Activated CD4-positive, alpha-beta T cell treated with anti-CD3 and anti-CD28 coated beads, Interleukin-2, amount 10 ng/mL, durations not matched to agents 7 days and 5 days (primary cell): Measurements from ENCODE around the gene DEFB127. TPM values are rescaled to one million over a fixed set of nuclear protein-coding genes. Genes with fewer than 3 reads are reported as not detected.
"Not testable (repeated sequence)": the region's sequence is repeated elsewhere in the genome, so short reads cannot be mapped to it uniquely, and the experiment has no call there.

Experiments
- CTCF ChIA-PET: fragments of 350-600 bp; sonication (Branson Sonifier 250); formaldehyde crosslinking; loops from one replicate; lab custom pipeline; 2021; ENCODE audit warnings: antibody characterized with exemption; lab: Charles Lee
- POLR2A ChIA-PET: fragments of 350-600 bp; sonication (Branson Sonifier 250); formaldehyde crosslinking; loops from one replicate; lab custom pipeline; 2021; ENCODE audit warnings: antibody characterized with exemption; lab: Charles Lee
- DNase-seq: peaks from one replicate; pipeline ENCODE4 v3.0.0-alpha.2; 2020
- H3K27ac Mint-ChIP-seq: one replicate; pipeline ENCODE4 v1.8.0; 2021; ENCODE audit warnings: mild to moderate bottlenecking, moderate library complexity, mixed read lengths
- H3K27me3 Mint-ChIP-seq: one replicate; pipeline ENCODE4 v1.8.0; 2021; ENCODE audit warnings: mixed read lengths
- H3K36me3 Mint-ChIP-seq: one replicate; pipeline ENCODE4 v1.8.0; 2021; ENCODE audit warnings: low read depth, mixed read lengths
- H3K4me1 Mint-ChIP-seq: one replicate; pipeline ENCODE4 v1.8.0; 2021; ENCODE audit warnings: mixed read lengths
- H3K4me3 Mint-ChIP-seq: one replicate; pipeline ENCODE4 v1.8.0; 2021; ENCODE audit warnings: mild to moderate bottlenecking, moderate library complexity, mixed read lengths
- H3K9me3 Mint-ChIP-seq: one replicate; pipeline ENCODE4 v1.8.0; 2021; ENCODE audit warnings: mixed read lengths
- total RNA-seq, 2 experiments: library from RNA; stranded (reverse); gene quantifications; one replicate each; pipeline ENCODE4 v1.2.3, GENCODE V29; 2021

Gene DEFB127
- total RNA-seq, 2 experiments from 2014 or later, result not detected

DNA sequence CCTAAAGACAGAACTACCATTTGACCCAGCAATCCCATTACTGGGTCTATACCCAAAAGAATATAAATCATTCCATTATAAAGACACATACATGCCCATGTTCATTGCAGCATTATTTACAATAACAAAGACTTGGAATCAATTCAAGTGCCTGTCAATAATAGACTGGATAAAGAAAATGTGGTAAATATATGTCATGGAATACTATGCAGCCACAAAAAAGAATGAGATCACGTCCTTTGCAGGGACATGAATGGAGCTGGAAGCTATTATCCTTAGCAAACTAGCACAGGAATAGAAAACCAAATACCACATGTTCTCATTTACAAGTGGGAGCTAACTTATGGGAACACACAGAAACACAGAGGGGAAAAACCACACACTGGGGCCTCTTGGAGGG lies 41.0 kb downstream of the DEFB127 start:
- peaks cover 2% of the 10 kb centered on the region for H3K36me3 Mint-ChIP-seq
- ChIA-PET POLR2A (no interaction called here), CTCF (no interaction called here)
- H3K4me3 Mint-ChIP-seq, result no peak overlapping the region
- H3K4me1 Mint-ChIP-seq, result no peaks in the 10 kb centered on the region
- H3K27ac Mint-ChIP-seq, result no peak overlapping the region
- DNase-seq, result no peak
- H3K27me3 Mint-ChIP-seq, result peaks cover 9% of the 10 kb centered on the region
- H3K9me3 Mint-ChIP-seq, result peaks cover 3% of the 10 kb centered on the region

- Mint-ChIP-seq H3K4me3 (no peak overlapping the region), H3K27me3 (peaks cover 12% of the 10 kb centered on the region), H3K27ac (no peak overlapping the region), H3K4me1 (no peaks in the 10 kb centered on the region), H3K9me3 (peaks cover 3% of the 10 kb centered on the region), H3K36me3 (peaks cover 2% of the 10 kb centered on the region)
- ChIA-PET POLR2A (no interaction called here), CTCF (interaction anchor here (1.2 kb wide), 1 partner anchor 66 kb away, joined by 3 read pairs; no protein-coding TSS in a partner anchor)
- DNase-seq, result no peak
Observed at GRCh38 chr20:199996-200395, 42.7 kb downstream of the DEFB127 start.

DNA sequence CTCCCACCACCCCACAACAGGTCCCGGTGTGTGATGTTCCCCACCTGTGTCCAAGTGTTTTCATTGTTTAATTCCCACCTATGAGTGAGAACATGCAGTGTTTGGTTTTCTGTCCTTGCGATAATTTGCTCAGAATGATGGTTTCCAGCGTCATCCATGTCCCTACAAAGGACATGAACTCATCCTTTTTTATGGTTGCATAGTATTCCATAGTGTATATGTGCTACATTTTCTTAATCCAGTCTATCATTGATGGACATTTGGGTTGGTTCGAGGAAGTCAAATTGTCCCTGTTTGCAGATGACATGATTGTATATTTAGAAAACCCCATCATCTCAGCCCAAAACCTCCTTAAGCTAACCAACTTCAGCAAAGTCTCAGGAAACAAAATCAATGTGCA lies 46.4 kb downstream of the DEFB127 start:
- H3K9me3 Mint-ChIP-seq, DNase-seq, H3K4me1 Mint-ChIP-seq, H3K27ac Mint-ChIP-seq, H3K36me3 Mint-ChIP-seq, H3K4me3 Mint-ChIP-seq, POLR2A ChIA-PET, CTCF ChIA-PET: not testable (repeated sequence)
- peaks cover 12% of the 10 kb centered on the region for H3K27me3 Mint-ChIP-seq

Other genes starting within 250 kb of the DEFB127 start
- not detected for gene DEFB125, start 69.8 kb upstream of the DEFB127 start, total RNA-seq
- not detected for gene DEFB126, start 14.9 kb upstream of the DEFB127 start, total RNA-seq
- gene DEFB128, start 32.3 kb downstream of the DEFB127 start, total RNA-seq, result not detected
- gene DEFB129, start 69.8 kb downstream of the DEFB127 start, total RNA-seq, result not detected
- gene DEFB132, start 100.3 kb downstream of the DEFB127 start, total RNA-seq, result not detected
- 1 to 10 TPM; 7.8 to 8.2 TPM for gene C20orf96, start 133.3 kb downstream of the DEFB127 start, total RNA-seq
- gene ZCCHC3, start 140.1 kb downstream of the DEFB127 start, total RNA-seq, result 10 to 100 TPM; 26.4 to 27.1 TPM
- gene SOX12, start 168.1 kb downstream of the DEFB127 start, total RNA-seq, result 1 to 10 TPM; 5.6 to 6.0 TPM
- 1 to 10 TPM in 1 of 2 experiments, under 1 TPM in 1; 0.87 to 1.2 TPM for gene NRSN2, start 189.7 kb downstream of the DEFB127 start, total RNA-seq
- 10 to 100 TPM; 16.0 to 18.8 TPM for gene TRIB3, start 223.3 kb downstream of the DEFB127 start, total RNA-seq